ENCODE results near the gene STH.

GRCh38 chr17:46031920-46032319, 32.9 kb downstream of the STH start:
- TF ChIP-seq, protein P1, sequence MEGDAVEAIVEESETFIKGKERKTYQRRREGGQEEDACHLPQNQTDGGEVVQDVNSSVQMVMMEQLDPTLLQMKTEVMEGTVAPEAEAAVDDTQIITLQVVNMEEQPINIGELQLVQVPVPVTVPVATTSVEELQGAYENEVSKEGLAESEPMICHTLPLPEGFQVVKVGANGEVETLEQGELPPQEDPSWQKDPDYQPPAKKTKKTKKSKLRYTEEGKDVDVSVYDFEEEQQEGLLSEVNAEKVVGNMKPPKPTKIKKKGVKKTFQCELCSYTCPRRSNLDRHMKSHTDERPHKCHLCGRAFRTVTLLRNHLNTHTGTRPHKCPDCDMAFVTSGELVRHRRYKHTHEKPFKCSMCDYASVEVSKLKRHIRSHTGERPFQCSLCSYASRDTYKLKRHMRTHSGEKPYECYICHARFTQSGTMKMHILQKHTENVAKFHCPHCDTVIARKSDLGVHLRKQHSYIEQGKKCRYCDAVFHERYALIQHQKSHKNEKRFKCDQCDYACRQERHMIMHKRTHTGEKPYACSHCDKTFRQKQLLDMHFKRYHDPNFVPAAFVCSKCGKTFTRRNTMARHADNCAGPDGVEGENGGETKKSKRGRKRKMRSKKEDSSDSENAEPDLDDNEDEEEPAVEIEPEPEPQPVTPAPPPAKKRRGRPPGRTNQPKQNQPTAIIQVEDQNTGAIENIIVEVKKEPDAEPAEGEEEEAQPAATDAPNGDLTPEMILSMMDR (IDR thresholded peaks at IDR 0.05) = no peak
- no peak for TF ChIP-seq POLR2AphosphoS5 (IDR thresholded peaks at IDR 0.05)
- no peak for TF ChIP-seq POLR2A (IDR thresholded peaks at IDR 0.05; ENCODE audit: low read depth)

All from esophagus muscularis mucosa (tissue), 3 donors.